Measurements from ENCODE around the gene RIPK3.
A peak's percentile ranks its signal among the peaks of the same experiment; 100 is the strongest.

The RIPK3 gene

GRCh38 chr14:24299255-24300191 is 40.3 kb downstream of the RIPK3 start, which contains the start of the genes DHRS1 and NOP9:
DHRS1 (minus strand) TSS chr14:24299780; CDS start chr14:24299106, 674 bp downstream.
NOP9 (plus strand) TSS chr14:24299850; CDS start chr14:24299955, 105 bp downstream.
- H3K27ac ChIP-seq (ENCODE audit: low read depth, low read length) = peak within 1 kb of the TSS; percentile 29; the same call in 1 of the 2 replicates
- peak within 1 kb of the TSS; percentile 92 for H3K4me3 ChIP-seq (ENCODE audit: low read depth, low read length)
- peaks cover 25% of the 10 kb centered on the region for H3K4me1 ChIP-seq (ENCODE audit: control insufficient read depth, insufficient read depth, low read length, unreplicated experiment)
- H3K27me3 ChIP-seq (ENCODE audit: insufficient read depth, low read length) = no peaks in the 10 kb centered on the region
- H3K79me2 ChIP-seq (ENCODE audit: control insufficient read depth, insufficient read depth, low read length, unreplicated experiment) = peaks cover 20% of the 10 kb centered on the region
- H3K36me3 ChIP-seq (ENCODE audit: insufficient read depth, low read length) = peaks cover 10% of the 10 kb centered on the region; the same call in 1 of the 2 replicates
- peak within 1 kb of the TSS; percentile 91 for H2AFZ ChIP-seq (ENCODE audit: low read length, unreplicated experiment)

GRCh38 chr14:24298892-24299254 is 40.9 kb downstream of the RIPK3 start:
- 0 out of 2 replicates have a peak, but pooled peaks cover 5% of the 10 kb centered on the region for H3K36me3 ChIP-seq (ENCODE audit: insufficient read depth, low read length)
- peak overlapping the region; percentile 91 for H2AFZ ChIP-seq (ENCODE audit: low read length, unreplicated experiment)

GRCh38 chr14:24297190-24297964 is 42.4 kb downstream of the RIPK3 start:
- Histone ChIP-seq H3K79me2 (ENCODE audit: control insufficient read depth, insufficient read depth, low read length, unreplicated experiment) (peaks cover 20% of the 10 kb centered on the region), H3K4me3 (ENCODE audit: low read depth, low read length) (no peak overlapping the region), H2AFZ (ENCODE audit: low read length, unreplicated experiment) (no peak overlapping the region), H3K4me1 (ENCODE audit: control insufficient read depth, insufficient read depth, low read length, unreplicated experiment) (peaks cover 25% of the 10 kb centered on the region), H3K27me3 (ENCODE audit: insufficient read depth, low read length) (no peaks in the 10 kb centered on the region), H3K36me3 (ENCODE audit: insufficient read depth, low read length) (0 out of 2 replicates have a peak, but pooled peaks cover 5% of the 10 kb centered on the region), H3K27ac (ENCODE audit: low read depth, low read length) (no peak overlapping the region)

More at GRCh38 chr14:24298892-24299254, 40.9 kb downstream of the RIPK3 start:
- Histone ChIP-seq H3K4me3 (ENCODE audit: low read depth, low read length) (peak overlapping the region; percentile 92), H3K27ac (ENCODE audit: low read depth, low read length) (peak overlapping the region; percentile 9; the same call in 1 of the 2 replicates), H3K27me3 (ENCODE audit: insufficient read depth, low read length) (no peaks in the 10 kb centered on the region), H3K4me1 (ENCODE audit: control insufficient read depth, insufficient read depth, low read length, unreplicated experiment) (peaks cover 25% of the 10 kb centered on the region), H3K79me2 (ENCODE audit: control insufficient read depth, insufficient read depth, low read length, unreplicated experiment) (peaks cover 20% of the 10 kb centered on the region)

DNA sequence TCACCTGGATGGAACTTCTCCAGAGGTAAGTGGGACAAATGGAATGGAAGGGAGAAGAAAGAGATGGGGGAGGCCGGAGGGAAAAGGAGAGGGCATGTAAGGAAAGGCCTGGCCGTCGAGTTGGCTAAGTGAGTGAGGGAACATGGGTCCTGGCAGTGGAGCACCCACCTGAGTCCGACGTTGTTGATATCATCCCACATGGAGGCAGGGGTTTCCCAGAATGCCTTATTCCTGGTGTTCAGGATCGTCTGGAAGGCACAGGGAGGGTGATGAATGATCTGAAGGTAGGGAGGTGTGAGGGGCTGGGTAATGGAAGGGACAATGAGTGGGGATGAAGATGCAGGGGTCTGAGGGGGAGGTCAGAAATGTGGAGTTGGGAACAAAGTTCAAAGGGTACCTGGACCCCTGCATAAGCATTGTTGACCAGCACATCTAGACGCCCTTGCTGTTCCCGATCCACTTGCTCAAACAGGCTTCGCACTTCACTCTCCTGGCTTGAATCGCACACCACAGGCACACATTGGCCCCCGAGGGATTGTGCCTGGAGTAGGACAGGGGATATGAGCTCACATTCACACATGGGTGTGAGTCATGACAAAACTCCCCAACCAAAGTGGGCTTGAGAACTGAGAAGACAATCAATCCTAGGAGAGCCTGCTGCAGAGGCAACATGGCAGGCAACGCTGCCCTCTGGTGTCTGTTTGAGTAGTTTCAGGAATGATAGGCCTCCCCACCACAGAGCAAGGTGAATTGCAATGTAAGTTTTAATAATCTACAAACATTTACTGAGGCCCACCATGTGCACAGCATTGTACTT is 43.2 kb downstream of the RIPK3 start:
- Histone ChIP-seq H3K79me2 (ENCODE audit: control insufficient read depth, insufficient read depth, low read length, unreplicated experiment) (peaks cover 19% of the 10 kb centered on the region), H3K36me3 (ENCODE audit: insufficient read depth, low read length) (no peaks in the 10 kb centered on the region), H2AFZ (ENCODE audit: low read length, unreplicated experiment) (no peak overlapping the region), H3K4me3 (ENCODE audit: low read depth, low read length) (no peak overlapping the region), H3K27me3 (ENCODE audit: insufficient read depth, low read length) (no peaks in the 10 kb centered on the region), H3K27ac (ENCODE audit: low read depth, low read length) (peak overlapping the region; percentile 32), H3K4me1 (ENCODE audit: control insufficient read depth, insufficient read depth, low read length, unreplicated experiment) (peaks cover 25% of the 10 kb centered on the region)

- no peak overlapping the region for H3K27ac ChIP-seq (ENCODE audit: low read depth, low read length)
- H3K36me3 ChIP-seq (ENCODE audit: insufficient read depth, low read length) = no peaks in the 10 kb centered on the region
- H3K4me3 ChIP-seq (ENCODE audit: low read depth, low read length) = no peak overlapping the region
- no peaks in the 10 kb centered on the region for H3K79me2 ChIP-seq (ENCODE audit: control insufficient read depth, insufficient read depth, low read length, unreplicated experiment)
- H3K27me3 ChIP-seq (ENCODE audit: insufficient read depth, low read length) = no peaks in the 10 kb centered on the region
- H2AFZ ChIP-seq (ENCODE audit: low read length, unreplicated experiment) = no peak overlapping the region
- H3K4me1 ChIP-seq (ENCODE audit: control insufficient read depth, insufficient read depth, low read length, unreplicated experiment) = peaks cover 14% of the 10 kb centered on the region
Measured at GRCh38 chr14:24293525-24293924, 46.3 kb downstream of the RIPK3 start.

DNA sequence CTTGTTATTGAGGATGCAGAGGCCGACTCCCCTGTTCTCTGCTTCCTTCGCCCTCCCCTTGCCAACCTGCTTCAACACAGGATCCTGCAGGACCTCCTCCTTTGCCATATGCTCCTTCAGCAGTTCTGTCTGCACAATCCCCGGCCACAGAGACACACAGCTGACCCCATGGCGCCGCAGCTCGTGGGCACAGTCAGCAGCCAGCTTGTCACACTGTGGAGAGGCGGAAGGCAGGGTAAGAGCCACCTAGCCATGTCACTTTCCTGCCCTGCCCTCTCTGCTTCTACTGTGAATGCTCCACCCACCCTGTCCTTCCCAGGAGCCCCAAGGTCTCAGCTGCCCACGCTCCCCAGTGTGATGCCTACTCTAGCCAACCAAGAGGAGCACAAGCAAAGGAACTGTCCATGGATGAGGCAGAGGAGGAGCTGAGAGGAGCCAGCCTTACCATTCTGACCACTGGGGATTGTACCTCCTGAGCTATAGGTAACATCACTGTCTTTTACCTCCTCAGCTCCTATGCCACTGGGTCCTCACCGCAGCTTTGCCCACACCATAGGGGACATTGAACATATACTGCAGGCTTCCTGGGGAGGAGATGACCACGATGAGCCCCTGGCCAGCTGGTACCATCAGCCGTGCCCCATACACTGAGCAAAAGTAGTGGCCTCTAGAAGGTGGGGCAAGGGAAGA is 47.5 kb downstream of the RIPK3 start:
- H3K36me3 ChIP-seq (ENCODE audit: insufficient read depth, low read length) = no peaks in the 10 kb centered on the region

DNA sequence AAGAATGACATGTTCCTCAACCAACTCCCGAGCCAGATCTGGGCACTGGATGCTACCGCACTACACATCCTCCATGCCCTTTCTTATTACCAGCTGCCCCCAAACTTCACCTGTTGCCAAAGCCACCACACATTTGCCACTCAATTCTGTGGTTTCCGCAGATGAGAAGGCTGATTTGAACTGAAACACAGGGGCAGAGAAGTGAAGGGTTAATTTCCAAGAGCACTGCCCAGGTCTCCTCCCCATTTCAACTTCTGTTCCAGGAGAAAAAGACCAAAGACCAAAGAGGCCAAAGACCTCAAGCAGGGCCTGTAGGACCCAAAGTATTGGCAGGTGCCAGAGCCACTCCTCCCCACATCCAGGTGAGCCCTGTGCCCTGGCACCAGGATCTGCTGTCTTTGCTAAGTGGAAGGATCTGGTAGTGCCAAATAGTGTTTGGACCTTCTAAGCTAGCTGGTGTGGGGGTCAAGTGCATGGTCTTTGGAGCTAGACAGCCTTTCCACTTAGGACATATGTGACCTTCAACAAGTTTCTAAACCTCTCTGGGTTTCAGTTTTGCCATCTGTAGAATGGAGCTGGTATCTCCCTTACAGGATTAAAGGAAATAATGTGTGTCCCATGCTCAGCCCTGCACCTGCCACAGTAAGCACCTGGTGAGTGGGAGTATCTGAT is 48.2 kb downstream of the RIPK3 start:
- Histone ChIP-seq H3K36me3 (ENCODE audit: insufficient read depth, low read length) (no peaks in the 10 kb centered on the region), H3K27ac (ENCODE audit: low read depth, low read length) (no peak overlapping the region), H2AFZ (ENCODE audit: low read length, unreplicated experiment) (no peak overlapping the region), H3K27me3 (ENCODE audit: insufficient read depth, low read length) (no peaks in the 10 kb centered on the region), H3K79me2 (ENCODE audit: control insufficient read depth, insufficient read depth, low read length, unreplicated experiment) (no peaks in the 10 kb centered on the region), H3K4me3 (ENCODE audit: low read depth, low read length) (no peak overlapping the region), H3K4me1 (ENCODE audit: control insufficient read depth, insufficient read depth, low read length, unreplicated experiment) (peaks cover 5% of the 10 kb centered on the region)

More for the DNA sequence above, 47.5 kb downstream of the RIPK3 start:
- Histone ChIP-seq H3K27ac (ENCODE audit: low read depth, low read length) (no peak overlapping the region), H3K27me3 (ENCODE audit: insufficient read depth, low read length) (no peaks in the 10 kb centered on the region), H2AFZ (ENCODE audit: low read length, unreplicated experiment) (no peak overlapping the region), H3K4me3 (ENCODE audit: low read depth, low read length) (no peak overlapping the region), H3K4me1 (ENCODE audit: control insufficient read depth, insufficient read depth, low read length, unreplicated experiment) (peaks cover 12% of the 10 kb centered on the region), H3K79me2 (ENCODE audit: control insufficient read depth, insufficient read depth, low read length, unreplicated experiment) (no peaks in the 10 kb centered on the region)

GRCh38 chr14:24290746-24291145 is 49.0 kb downstream of the RIPK3 start:
- Histone ChIP-seq H3K27ac (ENCODE audit: low read depth, low read length) (no peak overlapping the region), H3K36me3 (ENCODE audit: insufficient read depth, low read length) (no peaks in the 10 kb centered on the region), H3K79me2 (ENCODE audit: control insufficient read depth, insufficient read depth, low read length, unreplicated experiment) (no peaks in the 10 kb centered on the region), H3K4me3 (ENCODE audit: low read depth, low read length) (no peak overlapping the region), H3K4me1 (ENCODE audit: control insufficient read depth, insufficient read depth, low read length, unreplicated experiment) (no peaks in the 10 kb centered on the region), H3K27me3 (ENCODE audit: insufficient read depth, low read length) (no peaks in the 10 kb centered on the region), H2AFZ (ENCODE audit: low read length, unreplicated experiment) (no peak overlapping the region)

GRCh38 chr14:24289649-24290280 is 50.0 kb downstream of the RIPK3 start:
- Histone ChIP-seq H2AFZ (ENCODE audit: low read length, unreplicated experiment) (no peak overlapping the region), H3K4me1 (ENCODE audit: control insufficient read depth, insufficient read depth, low read length, unreplicated experiment) (no peaks in the 10 kb centered on the region), H3K27ac (ENCODE audit: low read depth, low read length) (no peak overlapping the region), H3K4me3 (ENCODE audit: low read depth, low read length) (no peak overlapping the region), H3K79me2 (ENCODE audit: control insufficient read depth, insufficient read depth, low read length, unreplicated experiment) (no peaks in the 10 kb centered on the region), H3K36me3 (ENCODE audit: insufficient read depth, low read length) (no peaks in the 10 kb centered on the region), H3K27me3 (ENCODE audit: insufficient read depth, low read length) (no peaks in the 10 kb centered on the region)
